Mononuclear cell (primary cell): ENCODE measurements around the gene DPP6. TPM values are rescaled to one million over a fixed set of nuclear protein-coding genes. Genes with fewer than 3 reads are reported as not detected.

Experiments
- H3K27me3 ChIP-seq: 2 replicates; pipeline ENCODE4 v1.6.0; 2011; ENCODE audit warnings: low read length, control low read depth; ENCODE audit not compliant: insufficient read depth
- H3K4me1 ChIP-seq: 2 replicates; pipeline ENCODE4 v1.5.1; 2011; ENCODE audit warnings: mild to moderate bottlenecking, low read length, control low read depth; ENCODE audit not compliant: insufficient read depth
- H3K4me3 ChIP-seq: 2 replicates; pipeline ENCODE4 v1.5.1; 2011; ENCODE audit warnings: mild to moderate bottlenecking, low read length, moderate library complexity
- H3K9me3 ChIP-seq: 2 replicates; pipeline ENCODE4 v1.5.1; 2011; ENCODE audit warnings: low read depth, mild to moderate bottlenecking, control low read depth, low read length
- total RNA-seq: library from RNA; depleted of rRNA; stranded (reverse); fragments of >200 nt; gene quantifications from one replicate; pipeline ENCODE4 v1.2.3, GENCODE V29; 2012

DPP6 gene
- total RNA-seq, 1 donor, result not detected

DNA sequence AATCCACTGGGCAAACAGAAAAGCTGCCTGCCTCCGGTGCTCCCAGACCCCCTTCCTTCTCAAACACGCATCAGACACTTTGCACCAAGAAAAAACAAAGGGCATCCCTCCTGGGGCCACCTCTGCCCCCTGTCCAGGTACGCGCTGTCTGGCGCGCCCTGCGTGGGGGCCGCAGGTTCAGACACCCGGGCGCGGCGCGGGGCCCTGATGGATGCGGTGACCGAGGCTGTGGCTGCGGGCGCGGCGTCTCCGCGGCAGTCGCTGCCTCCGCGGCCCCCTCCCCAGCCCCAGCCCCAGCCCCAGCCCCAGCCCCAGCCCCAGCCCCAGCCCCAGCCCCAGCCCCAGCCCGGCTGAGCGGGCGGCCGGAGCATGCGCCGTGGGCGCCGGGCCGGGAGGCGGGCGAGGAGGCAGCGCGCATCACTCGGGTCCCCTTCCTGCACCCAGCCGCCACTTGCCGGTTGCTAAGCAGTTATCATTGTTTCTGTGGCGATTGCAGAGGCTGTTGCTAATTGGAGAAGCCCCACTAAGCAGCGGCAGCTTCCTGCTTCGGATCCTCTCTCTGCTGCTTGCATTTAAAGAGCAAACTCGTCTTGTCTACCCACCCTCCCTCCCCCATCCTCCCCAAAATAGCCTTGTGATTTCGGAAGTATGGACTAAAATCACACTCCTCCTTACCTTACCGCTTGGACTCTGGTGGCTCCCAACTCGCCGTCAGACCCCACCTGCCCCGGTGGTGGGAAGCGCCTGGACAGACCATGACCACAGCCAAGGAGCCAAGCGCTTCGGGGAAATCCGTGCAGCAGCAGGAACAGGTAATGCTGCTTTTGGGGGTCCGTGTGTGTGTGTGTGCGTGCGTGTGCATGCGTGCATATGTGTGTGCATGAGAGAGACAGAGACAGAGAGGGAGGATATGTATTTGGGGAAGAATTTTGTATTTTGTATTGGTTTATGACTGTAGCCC, 252.8 kb downstream of the DPP6 start:
- no peak overlapping the region for H3K4me3 ChIP-seq
- H3K4me1 ChIP-seq, result no peaks in the 10 kb centered on the region
- no peaks in the 10 kb centered on the region for H3K9me3 ChIP-seq
- no peaks in the 10 kb centered on the region for H3K27me3 ChIP-seq

DNA sequence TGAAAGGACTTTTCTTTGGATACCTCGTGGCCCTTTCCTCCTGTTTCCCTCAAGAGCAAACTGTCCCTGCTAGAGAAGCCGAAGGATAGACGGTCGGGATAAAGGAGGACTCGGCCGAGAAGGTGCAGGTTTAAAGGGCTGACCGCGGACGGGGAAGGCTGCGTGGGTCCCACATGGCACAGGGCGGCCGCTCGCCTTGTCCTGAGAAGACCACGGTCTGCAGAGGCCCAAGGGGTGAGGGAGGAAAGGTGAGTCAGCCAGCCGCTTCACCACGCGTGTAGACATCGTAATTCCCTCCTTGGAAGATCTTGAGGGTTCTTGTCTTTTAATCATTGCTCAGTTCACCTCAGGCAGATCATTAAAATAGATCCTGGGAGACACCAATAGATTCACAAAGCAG, 253.8 kb downstream of the DPP6 start:
- H3K4me1 ChIP-seq, result no peaks in the 10 kb centered on the region
- no peak overlapping the region for H3K4me3 ChIP-seq
- no peaks in the 10 kb centered on the region for H3K27me3 ChIP-seq
- no peaks in the 10 kb centered on the region for H3K9me3 ChIP-seq

DNA sequence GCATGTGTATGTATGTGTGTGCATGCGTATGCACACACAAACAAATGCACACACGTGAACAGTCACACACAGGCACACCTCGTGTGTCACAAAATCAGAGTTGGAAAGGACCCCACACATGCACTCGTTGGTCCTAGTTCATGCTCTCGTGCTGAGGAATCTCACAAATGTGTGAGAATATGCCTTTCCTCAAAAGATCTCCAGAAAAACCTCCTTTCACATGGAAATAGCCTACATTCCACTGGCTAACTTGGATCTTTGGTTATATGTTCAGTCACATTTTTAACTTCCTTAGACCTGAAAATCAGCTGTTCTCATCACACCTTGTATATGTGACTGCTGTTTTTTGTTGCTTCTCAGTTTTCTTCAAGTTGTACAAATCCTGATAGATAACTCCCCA, 256.7 kb downstream of the DPP6 start:
- Histone ChIP-seq H3K27me3 (no peaks in the 10 kb centered on the region), H3K4me3 (no peak overlapping the region), H3K4me1 (no peaks in the 10 kb centered on the region), H3K9me3 (no peaks in the 10 kb centered on the region)

DNA sequence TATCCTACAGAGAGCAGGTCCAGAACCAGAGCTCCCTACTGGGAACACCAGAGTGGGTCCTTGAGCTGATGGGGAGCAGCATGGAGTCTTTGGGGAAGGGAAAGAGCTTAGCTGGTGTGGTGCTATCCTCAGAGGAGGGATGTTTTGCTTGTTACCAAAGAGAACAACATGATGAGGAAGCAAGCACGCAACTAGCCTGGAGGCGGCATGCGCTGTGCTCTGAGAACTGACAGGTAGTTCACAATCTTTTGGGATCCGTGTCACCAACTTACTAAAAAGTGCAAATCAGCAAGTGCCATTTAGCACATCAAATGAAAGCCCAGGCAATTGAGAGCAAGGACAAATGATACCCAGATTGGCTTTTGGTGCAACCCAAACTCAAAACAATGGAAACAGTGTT, 257.9 kb downstream of the DPP6 start:
- Histone ChIP-seq H3K27me3 (no peaks in the 10 kb centered on the region), H3K4me3 (no peak overlapping the region), H3K4me1 (no peaks in the 10 kb centered on the region)

DNA sequence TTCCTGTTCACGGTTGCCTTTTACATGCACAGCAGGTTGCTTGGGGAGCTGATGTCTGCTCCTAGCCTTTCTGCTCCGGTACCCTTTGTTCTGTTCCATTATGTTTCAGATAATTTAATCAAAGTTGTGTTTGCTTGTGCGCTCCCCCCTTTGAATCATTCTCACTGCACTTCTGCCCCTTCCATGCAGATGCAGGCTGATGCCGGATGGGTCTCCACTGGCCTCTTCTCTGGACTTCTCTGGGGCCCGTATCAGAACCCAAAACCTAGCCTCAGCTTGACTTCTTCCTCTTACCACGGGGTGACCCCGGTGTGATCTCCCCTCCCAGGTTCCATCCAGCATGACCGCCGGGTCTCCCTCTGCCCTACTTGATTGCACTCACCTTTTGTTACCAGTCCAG, 272.0 kb downstream of the DPP6 start:
- Histone ChIP-seq H3K4me1 (no peaks in the 10 kb centered on the region), H3K4me3 (no peak overlapping the region), H3K9me3 (no peaks in the 10 kb centered on the region), H3K27me3 (no peaks in the 10 kb centered on the region)

More for the DNA sequence above, 257.9 kb downstream of the DPP6 start:
- no peaks in the 10 kb centered on the region for H3K9me3 ChIP-seq

DNA sequence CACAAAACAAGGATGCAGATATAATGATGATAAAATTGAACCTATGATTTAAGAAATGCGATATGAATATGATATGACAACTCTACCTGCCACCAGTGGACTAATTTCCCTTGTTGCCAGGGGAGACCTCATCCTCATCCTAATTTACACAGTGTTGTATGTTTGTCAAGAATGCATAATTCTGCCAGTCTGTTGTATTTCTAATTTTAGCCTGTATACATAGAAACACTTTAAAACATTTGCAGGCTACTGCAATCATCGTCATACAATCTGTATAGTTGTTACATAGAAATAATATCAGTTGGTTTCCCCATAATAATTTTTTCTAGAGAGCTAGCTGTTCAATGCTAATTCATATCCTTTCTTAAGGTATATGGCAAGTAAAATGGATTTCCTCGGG, 274.2 kb downstream of the DPP6 start:
- H3K9me3 ChIP-seq, result no peaks in the 10 kb centered on the region
- H3K4me3 ChIP-seq, result no peak overlapping the region
- H3K4me1 ChIP-seq, result no peaks in the 10 kb centered on the region
- H3K27me3 ChIP-seq, result no peaks in the 10 kb centered on the region

DNA sequence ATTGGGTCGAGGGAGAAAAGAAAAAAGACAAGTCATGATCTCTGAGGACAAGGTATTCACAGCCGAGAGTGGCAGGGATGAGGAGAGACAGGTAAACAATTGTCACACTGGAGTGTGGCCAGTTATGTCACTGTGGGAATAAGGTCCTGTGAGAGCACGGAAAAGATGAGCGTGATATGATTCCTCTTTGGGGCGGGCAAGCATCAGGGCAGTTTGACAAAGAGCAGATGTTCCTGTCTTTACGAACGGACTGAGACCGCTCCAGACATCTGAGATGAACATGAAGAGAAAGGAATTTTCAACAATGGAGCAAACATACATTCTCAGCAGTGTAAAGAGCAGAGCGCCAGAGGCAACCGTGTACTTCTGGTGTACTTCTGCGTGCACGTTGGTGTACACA, 278.1 kb downstream of the DPP6 start:
- Histone ChIP-seq H3K4me1 (no peaks in the 10 kb centered on the region), H3K27me3 (no peaks in the 10 kb centered on the region), H3K9me3 (no peaks in the 10 kb centered on the region), H3K4me3 (no peak overlapping the region)

DNA sequence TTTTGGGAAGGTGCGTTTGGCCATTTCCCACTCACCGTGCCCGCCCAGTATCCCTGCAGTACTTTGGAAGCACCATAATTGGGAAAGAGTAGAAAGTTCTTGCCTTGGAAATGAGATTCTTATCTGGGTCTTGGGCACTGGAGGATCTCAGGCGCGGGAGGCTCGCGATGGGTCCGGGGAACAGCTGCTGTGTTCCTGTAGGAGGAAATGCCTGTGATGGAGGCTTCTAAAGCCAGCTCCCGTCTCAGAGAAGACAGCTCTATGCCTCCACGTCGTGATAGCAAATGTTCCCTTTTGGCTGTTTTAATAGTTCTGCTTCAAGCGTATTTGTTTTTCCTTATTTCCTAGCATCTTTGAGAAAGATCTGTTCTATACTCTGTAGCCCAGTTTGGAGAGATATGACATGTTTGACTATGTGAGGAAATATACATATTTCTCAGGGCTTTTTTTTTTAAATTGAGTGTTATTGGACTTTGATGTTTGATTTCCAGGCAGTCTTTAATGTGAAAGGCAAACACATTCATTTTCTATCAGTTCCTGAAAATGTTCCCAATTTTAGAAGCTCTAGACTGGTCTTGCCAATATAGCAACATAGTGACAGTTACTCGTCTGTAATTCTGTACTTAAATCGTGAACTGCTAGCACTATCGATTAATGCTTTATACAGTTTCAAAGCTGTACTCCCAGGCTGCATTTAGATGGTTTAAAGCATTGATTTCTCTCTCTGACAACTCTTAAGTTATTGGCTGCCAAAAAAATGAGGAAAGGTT, 280.8 kb downstream of the DPP6 start:
- Histone ChIP-seq H3K4me1 (no peaks in the 10 kb centered on the region), H3K4me3 (no peak overlapping the region), H3K27me3 (no peaks in the 10 kb centered on the region), H3K9me3 (no peaks in the 10 kb centered on the region)

DNA sequence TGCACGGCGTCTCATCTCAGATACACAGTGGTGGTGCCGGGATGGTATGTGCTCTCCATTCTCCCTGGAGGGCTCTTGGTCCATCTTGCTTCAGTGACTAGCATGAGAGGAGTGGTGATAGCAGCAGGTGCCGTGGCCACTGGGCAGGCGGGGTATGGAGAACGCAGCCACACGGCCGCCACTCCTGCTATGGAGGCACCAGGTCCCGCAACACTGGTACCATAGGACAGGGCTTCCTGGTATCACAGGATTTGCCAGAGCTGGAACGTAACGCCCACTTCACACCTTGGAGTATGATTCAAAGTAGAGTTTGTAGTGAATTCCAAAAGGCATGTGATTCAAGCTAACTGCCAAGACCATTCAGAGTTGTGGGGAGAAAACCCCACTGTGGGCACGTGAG, 284.1 kb downstream of the DPP6 start:
- Histone ChIP-seq H3K4me3 (no peak overlapping the region), H3K9me3 (no peaks in the 10 kb centered on the region), H3K27me3 (no peaks in the 10 kb centered on the region), H3K4me1 (no peaks in the 10 kb centered on the region)

DNA sequence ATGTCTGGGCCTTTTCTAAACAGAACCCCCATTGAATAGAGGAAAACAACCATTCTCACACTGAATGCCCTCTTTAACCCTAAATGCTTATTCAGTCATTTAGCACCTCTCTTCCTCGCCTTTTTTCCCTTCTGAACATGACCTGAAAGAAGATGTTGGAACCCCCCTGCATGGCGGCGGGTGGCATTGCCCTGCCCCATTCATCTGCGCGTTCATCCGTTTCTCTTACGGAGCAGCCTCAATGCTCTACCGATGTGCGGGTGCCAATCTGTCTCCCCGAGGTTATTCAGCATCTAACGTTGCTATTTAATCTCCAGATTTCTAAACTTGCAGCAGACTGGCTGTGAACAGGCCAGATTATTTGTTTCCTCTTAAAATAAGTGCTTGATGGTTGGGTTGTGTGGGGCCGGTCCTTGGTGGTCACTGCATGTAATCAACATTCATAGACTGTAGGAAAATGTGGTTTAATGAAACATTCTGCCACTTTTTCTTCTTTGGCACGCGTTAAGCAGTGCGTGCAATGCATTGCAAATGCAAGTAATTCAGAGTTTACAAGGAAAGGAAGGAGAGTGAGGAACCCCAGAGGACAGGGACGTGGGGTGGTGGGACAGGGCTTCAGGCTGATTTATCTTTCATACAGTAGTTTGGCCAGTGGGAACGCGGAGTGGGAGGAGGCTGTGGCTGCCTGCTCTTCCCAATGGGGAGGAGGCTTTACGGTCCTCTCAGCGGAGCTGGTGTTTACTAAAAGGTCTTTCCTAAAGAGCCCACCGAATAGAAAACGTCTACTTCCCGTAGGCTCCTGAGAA, 286.7 kb downstream of the DPP6 start:
- no peaks in the 10 kb centered on the region for H3K9me3 ChIP-seq
- H3K4me3 ChIP-seq, result no peak overlapping the region
- no peaks in the 10 kb centered on the region for H3K4me1 ChIP-seq
- H3K27me3 ChIP-seq, result no peaks in the 10 kb centered on the region

DNA sequence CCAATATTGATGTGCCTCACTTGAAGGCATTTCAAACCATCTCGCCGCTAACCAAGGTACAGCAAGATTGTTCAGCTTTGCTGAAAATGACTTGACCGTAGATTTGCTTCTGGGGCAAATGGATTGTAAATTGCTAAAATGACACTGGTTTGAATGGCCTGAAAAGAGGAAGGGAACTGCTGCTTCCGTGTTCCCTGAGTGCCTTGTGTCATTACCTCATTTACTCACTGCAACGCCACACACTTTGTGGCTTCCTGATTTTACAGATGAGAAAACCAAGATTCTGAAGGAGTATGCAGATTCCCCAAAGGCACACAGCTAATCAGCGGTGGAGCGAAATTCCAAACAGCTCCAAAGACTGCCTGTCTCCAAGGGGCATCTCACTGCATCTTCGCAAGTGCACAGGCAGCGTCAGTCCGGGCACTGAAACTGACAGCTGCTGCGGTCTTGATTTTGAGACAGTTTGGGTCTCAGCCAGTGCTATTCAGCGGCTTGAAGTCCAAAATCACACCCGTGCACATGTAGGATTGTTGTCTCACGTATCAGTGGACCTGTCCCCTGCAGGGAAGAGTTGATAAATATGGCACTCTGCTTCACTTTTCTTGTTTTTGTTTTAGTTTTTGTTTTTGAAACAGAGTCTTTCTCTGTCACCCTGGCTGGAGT, 290.9 kb downstream of the DPP6 start:
- no peaks in the 10 kb centered on the region for H3K9me3 ChIP-seq
- H3K4me1 ChIP-seq, result no peaks in the 10 kb centered on the region
- no peaks in the 10 kb centered on the region for H3K27me3 ChIP-seq
- no peak overlapping the region for H3K4me3 ChIP-seq

DNA sequence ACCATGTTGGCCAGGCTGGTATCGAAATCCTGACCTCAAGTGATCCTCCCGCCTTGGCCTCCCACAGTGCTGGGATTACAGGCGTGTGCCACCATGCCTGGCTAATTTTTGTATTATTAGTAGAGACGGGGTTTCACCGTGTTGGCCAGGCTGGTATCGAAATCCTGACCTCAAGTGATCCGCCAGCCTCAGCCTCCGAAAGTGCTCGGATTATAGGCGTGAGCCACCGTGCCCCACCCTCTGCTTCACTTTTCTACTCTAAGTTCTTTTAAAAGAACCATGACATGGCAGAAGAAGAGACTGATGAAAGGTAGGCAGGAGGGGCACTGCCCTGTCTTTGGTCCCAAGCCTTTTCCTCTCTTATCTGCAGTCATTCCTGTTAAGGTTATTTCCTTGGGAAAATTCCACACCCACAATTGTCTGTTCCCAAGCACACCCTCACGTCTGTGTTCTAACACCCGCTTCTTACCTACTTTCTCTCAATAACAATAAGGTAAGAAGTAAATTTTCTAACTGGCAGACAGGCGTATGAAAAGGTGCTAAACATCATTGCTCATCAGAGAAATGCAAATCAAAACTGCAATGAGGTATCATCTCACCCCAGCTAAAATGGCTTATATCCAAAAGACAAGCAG, 291.7 kb downstream of the DPP6 start:
- no peaks in the 10 kb centered on the region for H3K4me1 ChIP-seq
- H3K9me3 ChIP-seq, result no peaks in the 10 kb centered on the region
- H3K4me3 ChIP-seq, result no peak overlapping the region
- no peaks in the 10 kb centered on the region for H3K27me3 ChIP-seq

DNA sequence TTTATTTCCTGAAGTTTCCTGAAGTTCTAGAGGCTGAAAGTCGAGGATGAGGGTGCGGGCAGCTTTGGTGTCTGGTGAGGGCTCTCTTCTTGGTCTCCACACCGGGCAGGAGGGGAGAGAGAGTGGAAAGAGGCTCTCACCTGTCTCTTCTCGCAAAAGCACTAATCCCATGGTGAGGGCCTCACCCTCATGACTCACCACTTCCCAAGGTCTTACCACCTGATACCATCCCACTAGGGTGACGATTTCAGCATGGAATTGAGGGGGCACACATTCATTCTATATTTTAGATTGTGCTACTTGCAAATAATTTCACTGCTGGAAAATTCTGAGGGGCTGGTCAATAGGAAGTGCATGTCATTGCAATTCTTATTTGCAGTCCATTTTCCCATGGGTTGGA, 292.9 kb downstream of the DPP6 start:
- H3K27me3 ChIP-seq, result no peaks in the 10 kb centered on the region
- H3K9me3 ChIP-seq, result no peaks in the 10 kb centered on the region
- H3K4me3 ChIP-seq, result no peak overlapping the region
- no peaks in the 10 kb centered on the region for H3K4me1 ChIP-seq

DNA sequence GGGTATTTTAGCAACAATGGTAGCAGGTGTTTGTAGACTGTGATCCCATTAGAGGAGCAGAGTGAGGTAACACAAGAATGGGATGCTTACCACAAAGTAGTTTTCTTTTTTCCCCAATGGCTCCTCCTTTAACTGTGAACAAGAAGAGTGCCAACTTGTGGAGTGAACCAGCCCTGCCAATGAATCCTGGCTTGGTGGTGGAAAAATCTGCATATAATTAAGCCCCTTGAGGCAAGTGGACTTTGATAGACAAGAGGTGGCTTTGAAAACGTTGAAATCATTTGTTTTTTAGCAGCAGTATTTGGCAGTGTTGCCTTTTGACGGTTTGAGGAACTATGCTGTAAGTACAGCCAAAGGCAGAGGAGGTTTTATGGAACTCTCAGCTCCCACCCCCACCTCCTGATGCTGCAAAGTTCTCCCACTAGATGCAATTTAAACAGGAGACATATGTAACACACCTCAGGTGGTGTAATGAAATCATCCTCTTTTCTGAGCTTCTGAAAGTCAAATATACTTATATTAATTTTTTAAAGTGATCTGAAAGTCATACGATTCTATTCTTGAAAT, 295.6 kb downstream of the DPP6 start:
- H3K4me1 ChIP-seq, result no peaks in the 10 kb centered on the region
- H3K4me3 ChIP-seq, result no peak overlapping the region
- H3K27me3 ChIP-seq, result no peaks in the 10 kb centered on the region
- no peaks in the 10 kb centered on the region for H3K9me3 ChIP-seq
